Islet precursor cell (in vitro differentiated cells): ENCODE data around the gene ATP5IF1.

ENCODE experiments used
- DNase-seq: peaks from one replicate; pipeline ENCODE4 v3.0.0-alpha.2; 2018

The ATP5IF1 gene

GRCh38 chr1:28239004-28239403 lies 3.1 kb downstream of the ATP5IF1 start:
- no peak for DNase-seq

DNA sequence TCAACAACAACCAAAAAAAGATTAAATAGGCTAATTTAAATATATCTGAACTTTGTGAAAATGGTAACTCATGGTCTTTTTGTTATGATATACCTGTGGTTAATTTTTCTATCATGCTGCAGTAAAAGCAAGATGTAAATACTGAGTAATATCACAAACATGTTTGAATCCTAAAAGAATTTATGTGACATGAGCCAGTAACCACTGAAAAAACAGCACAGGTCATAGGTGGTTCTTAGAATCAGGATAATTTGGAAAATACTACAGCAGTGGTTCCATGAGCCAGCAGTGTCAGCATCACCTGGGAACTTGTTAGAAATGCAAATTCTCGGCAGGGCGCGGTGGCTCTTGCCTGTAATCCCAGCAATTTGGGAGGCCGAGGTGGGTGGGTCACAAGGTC lies 4.1 kb downstream of the ATP5IF1 start:
- DNase-seq: no peak

DNA sequence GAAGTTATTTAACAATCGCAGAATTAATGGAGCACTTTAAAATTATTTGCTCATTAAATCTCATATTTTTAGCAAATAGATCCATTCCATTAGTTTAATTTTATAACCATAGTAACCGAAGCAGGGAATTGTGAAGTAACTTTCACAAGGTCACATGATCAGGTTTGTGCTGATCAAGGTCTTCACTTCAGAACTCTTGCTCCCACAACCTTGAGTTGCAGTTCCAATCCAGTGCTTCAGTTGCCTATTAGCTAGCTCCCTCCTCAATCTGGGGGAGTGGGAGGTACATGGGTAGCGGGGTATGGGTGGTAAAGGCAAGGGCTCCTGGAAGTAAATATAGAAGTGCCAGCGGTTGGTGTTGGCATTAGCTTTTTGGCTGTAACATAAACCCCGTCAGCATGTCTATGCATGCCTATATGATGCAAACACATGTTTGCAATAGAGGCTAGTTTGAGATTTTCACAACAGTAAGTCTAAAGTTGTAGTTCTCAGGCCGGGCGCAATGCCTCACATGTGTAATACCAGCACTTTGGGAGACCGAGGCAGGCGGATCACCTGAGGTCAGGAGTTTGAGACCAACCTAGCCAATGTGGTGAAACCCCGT lies 5.8 kb downstream of the ATP5IF1 start:
- DNase-seq: no peak

GRCh38 chr1:28243685-28244311 lies 7.9 kb downstream of the ATP5IF1 start:
- no peak for DNase-seq

DNA sequence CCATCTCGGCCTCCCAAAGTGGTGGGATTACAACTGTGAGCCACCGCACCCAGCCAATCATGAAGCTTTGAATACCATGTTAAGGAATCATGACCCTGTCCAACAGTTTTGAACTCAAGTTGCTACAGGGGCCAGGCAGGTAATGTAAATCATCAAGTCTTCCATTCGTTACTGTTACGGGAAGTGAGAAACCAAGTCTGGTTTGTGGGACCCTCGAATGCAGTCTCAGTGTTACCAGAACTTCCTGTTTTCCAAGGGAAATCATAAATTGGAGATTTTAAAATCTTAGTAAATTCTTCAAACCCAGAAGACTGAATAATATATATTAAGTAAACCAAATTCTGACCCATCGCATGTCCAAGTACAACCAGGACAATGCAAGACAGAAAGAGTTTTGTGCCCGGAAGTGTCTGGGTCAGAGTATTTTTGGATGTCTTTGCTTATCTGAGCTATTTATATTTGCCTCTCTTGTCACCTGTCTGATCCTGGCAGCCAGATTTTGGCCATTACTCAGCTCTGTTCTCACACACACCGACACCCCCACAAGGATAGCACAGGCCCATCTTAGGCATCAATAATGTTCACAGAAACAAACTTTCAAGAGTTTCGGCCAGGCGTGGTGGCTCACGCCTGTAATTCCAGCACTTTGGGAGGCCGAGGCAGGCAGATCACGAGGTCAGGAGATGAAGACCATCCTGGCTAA lies 8.8 kb downstream of the ATP5IF1 start:
- no peak for DNase-seq

DNA sequence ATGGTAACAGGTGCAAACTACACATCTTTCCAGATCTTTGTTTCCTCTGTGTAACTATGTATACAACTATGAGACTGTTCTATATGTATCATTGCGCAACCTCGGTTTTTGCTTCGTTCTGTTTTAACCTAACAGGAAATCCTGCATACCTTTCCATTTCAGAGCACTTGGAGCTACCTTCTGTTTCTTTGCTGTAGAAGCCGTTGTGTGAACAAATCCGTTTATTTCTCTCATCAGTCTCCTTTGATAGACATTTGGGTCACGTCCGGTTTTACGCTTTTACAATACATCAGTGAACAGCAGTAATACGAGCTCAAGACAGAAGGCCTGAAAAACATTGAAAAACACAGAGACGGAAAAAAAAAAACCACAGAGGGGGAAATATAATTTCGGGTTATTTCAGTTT lies 10.5 kb downstream of the ATP5IF1 start:
- no peak for DNase-seq

- DNase-seq: no peak
Observed at GRCh38 chr1:28247612-28248272, 11.8 kb downstream of the ATP5IF1 start.

DNA sequence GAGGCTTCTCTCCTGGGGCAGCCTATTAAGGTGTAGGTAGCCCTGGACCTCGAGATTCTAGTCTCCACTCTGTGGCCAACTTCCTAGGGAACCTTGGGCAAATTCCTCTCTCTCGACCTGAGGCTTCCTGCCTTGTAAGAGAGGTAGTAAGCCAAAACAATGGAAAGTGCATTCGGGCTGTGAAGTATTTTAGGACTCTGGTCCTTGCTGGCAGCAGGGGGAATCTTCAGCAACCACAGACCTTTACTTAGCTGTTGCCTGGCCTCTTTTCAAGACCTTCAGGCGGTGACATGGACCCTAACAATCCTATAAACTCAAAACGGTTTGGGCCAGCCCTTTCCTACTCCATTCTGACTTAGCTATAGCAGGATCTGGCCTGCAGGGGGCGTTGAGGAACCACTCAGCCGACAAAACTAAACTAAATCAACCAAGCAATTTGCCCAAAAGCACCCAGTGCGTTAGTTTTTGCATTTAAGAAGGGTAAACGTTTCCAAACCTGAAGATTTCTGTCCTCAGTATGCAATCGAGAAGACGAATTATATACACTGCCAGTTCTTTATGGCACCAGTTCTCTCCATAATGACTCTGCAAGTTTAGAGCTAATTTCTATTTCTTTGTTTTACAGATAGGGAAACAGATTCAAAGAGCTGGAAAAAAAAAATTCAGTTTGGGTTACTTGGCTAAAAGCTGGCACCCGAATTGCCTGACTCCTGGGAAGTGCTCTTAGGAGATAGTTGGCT lies 12.5 kb downstream of the ATP5IF1 start:
- peak; percentile 89 for DNase-seq

DNA sequence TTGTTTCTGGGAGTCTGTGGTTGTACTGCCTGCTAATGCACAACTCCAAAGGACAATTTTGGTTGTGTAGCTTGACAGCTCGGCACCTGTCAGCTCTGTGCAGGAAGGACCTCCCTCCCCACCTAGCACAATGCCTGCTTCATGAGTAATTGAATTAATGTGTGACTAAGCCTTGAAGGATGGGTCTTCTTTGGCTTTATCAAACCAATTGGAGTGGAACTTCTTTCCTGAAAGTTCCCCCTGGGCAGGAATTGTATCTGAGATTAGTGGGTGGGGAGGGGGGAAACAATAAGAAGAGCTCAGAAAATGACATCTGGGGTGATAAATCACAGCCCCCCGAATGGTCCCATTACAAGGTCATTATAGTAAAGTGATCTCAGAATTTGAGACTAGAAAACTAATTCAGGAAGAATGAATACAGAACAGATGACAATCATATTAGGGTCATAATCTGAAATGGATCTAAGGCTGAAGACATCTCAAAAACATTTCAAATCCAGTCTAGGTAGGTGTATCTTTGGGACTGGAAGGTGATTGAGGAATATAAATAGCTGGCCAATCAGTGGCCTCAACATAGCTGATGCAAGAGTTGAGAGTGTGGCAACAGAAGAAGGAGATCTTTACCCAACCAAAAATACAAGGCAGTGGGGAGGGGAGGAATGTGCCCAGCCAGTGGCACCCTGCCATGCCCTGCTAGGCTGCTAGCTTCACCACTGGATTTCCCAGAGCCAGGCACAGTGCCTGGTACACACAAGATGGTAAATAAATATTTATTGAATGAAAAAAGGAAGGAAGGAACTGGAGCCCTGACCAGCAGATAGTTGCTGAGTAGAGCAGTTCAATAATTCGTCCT lies 13.3 kb downstream of the ATP5IF1 start:
- DNase-seq: peak; percentile 73

GRCh38 chr1:28249866-28250295 lies 14.0 kb downstream of the ATP5IF1 start:
- DNase-seq: no peak

DNA sequence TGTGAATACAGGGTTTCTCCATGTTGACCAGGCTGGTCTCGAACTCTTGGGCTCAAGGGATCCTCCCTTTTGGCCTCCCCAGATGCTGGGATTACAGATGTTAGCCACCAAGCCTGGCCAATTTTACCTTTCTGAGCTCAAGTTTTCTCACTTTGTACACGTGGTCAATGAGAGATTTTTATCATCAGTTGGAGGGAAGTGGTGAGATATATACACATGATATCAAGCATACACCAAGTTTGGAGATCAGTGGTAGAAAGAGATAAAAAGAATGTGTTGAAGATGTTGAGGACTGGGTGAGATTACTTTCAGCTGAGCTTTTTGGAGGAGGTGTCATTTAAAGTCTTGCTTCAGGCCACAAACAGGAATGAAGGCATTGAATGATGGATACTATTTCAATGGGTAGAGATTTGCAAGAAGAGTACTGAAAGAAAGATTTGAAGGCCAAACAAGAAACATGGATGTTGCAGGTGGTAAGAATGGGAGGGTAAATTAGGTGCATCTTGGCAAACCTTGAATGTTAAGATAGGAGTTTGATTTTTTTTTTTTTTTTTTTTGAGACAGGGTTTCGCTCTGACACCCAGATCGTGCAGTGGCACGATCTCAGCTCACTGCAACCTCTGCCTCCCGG lies 20.4 kb downstream of the ATP5IF1 start:
- DNase-seq: no peak

- DNase-seq: no peak
Observed at GRCh38 chr1:28257736-28258135, 21.8 kb downstream of the ATP5IF1 start.

DNA sequence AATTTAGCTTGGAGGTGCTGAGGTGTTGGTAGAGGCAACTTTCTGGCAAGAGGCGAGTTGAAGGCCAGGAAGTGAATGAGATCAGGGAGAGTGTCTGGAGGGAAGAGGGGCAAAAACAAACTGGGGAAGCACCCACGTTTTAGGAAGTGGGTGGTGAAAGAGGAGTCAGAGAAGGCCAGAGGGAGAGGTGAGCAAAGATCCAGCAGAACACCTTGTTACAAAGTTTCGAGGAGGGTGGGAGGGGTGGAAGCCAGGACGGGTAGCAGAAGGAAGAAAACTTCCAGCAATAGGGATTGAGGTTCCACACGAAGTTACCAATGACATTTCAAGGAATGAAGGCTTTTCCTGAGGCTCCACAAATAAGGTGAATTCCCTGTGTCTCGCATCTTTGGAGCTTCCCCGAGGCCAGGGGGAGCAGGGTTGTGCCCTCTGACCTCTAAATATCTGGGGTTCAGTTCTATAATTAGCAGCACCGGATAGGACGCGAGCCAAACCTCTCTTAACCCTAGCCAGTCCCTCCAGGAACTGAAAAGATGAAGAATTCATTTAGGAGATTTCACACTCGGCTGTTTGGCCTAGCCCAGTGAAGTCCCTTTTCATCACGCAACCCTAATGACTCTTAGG lies 22.8 kb downstream of the ATP5IF1 start:
- no peak for DNase-seq

DNA sequence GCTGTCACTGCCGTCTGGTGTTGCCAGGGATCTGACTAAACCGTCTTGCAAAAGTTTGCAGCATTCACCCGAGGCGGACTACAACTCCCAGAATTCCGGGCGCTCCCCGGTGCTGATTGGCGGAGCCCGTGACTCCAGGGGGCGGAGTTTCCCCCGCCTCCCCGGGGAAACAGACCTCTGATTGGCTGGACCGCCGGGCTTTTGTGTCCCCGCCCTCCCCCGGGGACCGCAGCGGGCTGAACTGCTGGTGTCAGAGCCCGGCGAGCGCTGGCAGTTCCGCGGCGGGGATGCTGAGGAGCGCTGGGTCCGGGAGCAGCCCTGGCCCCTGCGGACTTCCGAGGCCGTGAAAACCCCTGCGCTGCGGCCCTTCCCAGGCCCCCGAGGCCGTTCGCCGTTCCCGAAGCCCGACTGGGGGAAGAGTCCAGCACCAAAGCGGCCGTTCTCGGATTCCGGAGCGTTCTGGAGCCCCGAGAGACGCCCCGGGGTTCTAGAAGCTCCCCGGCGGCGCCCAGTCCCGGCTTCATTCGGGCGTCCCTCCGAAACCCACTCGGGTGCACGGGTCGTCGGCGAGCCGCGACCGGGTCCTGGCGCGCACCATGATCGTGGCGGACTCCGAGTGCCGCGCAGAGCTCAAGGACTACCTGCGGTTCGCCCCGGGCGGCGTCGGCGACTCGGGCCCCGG lies 23.5 kb downstream of the ATP5IF1 start, which contains the start of gene SESN2:
Gene SESN2 (plus strand): TSS at position 267 of the 682 bp plus-strand sequence. CDS start 330 bp downstream, at position 597.
- peak; percentile 99 for DNase-seq

DNA sequence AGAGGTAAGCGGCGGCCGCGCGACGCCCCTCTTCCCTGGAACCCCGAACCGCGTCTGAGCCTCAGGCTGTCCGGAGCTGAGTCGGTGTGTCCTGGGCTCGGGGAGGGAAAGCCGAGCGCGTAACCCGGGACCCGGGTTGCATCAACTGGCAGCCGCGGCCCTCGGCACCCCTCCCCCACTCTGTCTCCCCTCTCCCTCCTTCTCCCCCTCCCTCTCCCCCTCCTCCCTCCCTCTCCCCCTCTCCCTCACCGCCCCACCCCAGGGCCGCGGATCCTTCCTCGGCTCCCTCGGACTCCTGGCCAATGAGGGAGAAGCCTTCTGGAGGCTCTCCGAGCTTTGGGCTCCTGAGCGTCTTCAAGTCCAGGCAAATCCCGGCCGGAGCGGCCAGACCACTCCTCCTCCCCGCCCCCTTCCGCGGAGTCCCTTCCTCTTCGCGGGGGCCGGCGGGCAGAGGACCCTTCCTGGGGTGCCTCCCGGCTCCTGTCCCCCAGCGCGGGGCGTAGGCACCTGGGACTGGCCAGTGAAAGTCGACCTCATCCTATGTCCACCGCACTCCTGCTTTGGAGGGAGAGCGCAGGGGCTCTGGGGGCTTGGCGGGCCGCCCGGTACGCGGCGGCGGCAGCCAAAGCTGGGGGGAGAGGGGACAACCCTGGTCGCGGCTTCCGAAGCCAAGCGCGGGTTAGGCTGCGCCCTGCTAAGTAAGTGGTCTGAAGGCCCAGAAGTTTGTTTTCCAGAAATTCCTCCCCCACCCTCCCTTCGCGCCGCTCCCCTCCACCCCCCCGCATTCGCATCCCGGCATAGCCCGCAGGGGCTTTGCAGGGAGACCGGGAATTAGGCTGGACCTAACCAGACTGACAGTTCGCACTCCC lies 24.2 kb downstream of the ATP5IF1 start:
- DNase-seq: peak; percentile 97

GRCh38 chr1:28260803-28261174 lies 24.9 kb downstream of the ATP5IF1 start:
- no peak for DNase-seq

- no peak for DNase-seq
Observed at GRCh38 chr1:28264897-28265296, 29.0 kb downstream of the ATP5IF1 start.

- DNase-seq: no peak
Observed at GRCh38 chr1:28265577-28265976, 29.7 kb downstream of the ATP5IF1 start.

- DNase-seq: no peak
Observed at GRCh38 chr1:28266920-28267322, 31.0 kb downstream of the ATP5IF1 start.
